H9 (cell line): ENCODE results near the gene TSPAN6. TPM values are rescaled to one million over a fixed set of nuclear protein-coding genes. Genes with fewer than 3 reads are reported as not detected.

Experiments used
- DNase-seq: peaks from one replicate; pipeline ENCODE4 v3.0.0-alpha.2; 2017
- H2AFZ ChIP-seq: one replicate; pipeline ENCODE4 v1.6.1; 2013; ENCODE audit warnings: mild to moderate bottlenecking, low read length, control low read depth, moderate library complexity
- H2AK5ac ChIP-seq: 2 replicates; pipeline ENCODE4 v1.6.1; 2013; ENCODE audit warnings: low read length, control low read depth, mixed read lengths; ENCODE audit not compliant: insufficient read length
- H2BK120ac ChIP-seq: one replicate; pipeline ENCODE4 v1.6.1; 2013; ENCODE audit warnings: low read depth, mild to moderate bottlenecking, low read length, control low read depth, inconsistent platforms; ENCODE audit not compliant: poor library complexity, severe bottlenecking
- H2BK12ac ChIP-seq: 2 replicates; pipeline ENCODE4 v1.6.1; 2013; ENCODE audit warnings: low read length, control low read depth, mixed read lengths, low read depth; ENCODE audit not compliant: insufficient read length
- H2BK15ac ChIP-seq: 2 replicates; pipeline ENCODE4 v1.6.1; 2013; ENCODE audit warnings: low read depth, low read length, control low read depth
- H2BK20ac ChIP-seq: one replicate; pipeline ENCODE4 v1.6.1; 2013; ENCODE audit warnings: low read depth, mild to moderate bottlenecking, low read length, control low read depth, inconsistent platforms; ENCODE audit not compliant: poor library complexity, severe bottlenecking
- H2BK5ac ChIP-seq: 2 replicates; pipeline ENCODE4 v1.6.1; 2013; ENCODE audit warnings: low read length, control low read depth, mixed read lengths; ENCODE audit not compliant: insufficient read length
- H3K14ac ChIP-seq: 2 replicates; pipeline ENCODE4 v1.6.1; 2013; ENCODE audit warnings: low read length, control low read depth; ENCODE audit not compliant: insufficient read depth
- H3K18ac ChIP-seq: 2 replicates; pipeline ENCODE4 v1.6.1; 2013; ENCODE audit warnings: low read depth, mild to moderate bottlenecking, mixed read lengths, low read length, control low read depth; ENCODE audit not compliant: insufficient read length
- H3K23ac ChIP-seq: 2 replicates; pipeline ENCODE4 v1.6.1; 2013; ENCODE audit warnings: low read length, control low read depth, mixed read lengths, low read depth; ENCODE audit not compliant: insufficient read length
- H3K23me2 ChIP-seq: 2 replicates; pipeline ENCODE4 v1.6.1; 2013; ENCODE audit warnings: low read depth, mild to moderate bottlenecking, mixed read lengths, low read length, control low read depth; ENCODE audit not compliant: insufficient read length, poor library complexity, severe bottlenecking
- H3K27ac ChIP-seq: 2 replicates; pipeline ENCODE4 v1.5.1; 2013; ENCODE audit warnings: low read length, control low read depth, mixed read lengths, low read depth; ENCODE audit not compliant: insufficient read length
- H3K27me3 ChIP-seq: 2 replicates; pipeline ENCODE4 v1.6.1; 2013; ENCODE audit warnings: low read length, control low read depth, inconsistent platforms; ENCODE audit not compliant: insufficient read depth
- H3K4ac ChIP-seq: 2 replicates; pipeline ENCODE4 v1.6.1; 2013; ENCODE audit warnings: low read depth, mild to moderate bottlenecking, control low read depth, inconsistent platforms, low read length, moderate library complexity
- H3K4me1 ChIP-seq: 2 replicates; pipeline ENCODE4 v1.6.1; 2013; ENCODE audit warnings: low read length, control low read depth, inconsistent platforms; ENCODE audit not compliant: insufficient read depth
- H3K4me2 ChIP-seq: 2 replicates; pipeline ENCODE4 v1.6.1; 2013; ENCODE audit warnings: low read length, control low read depth, mixed read lengths; ENCODE audit not compliant: insufficient read length, insufficient read depth
- H3K56ac ChIP-seq: 2 replicates; pipeline ENCODE4 v1.6.1; 2013; ENCODE audit warnings: low read depth, mild to moderate bottlenecking, mixed read lengths, low read length, control low read depth; ENCODE audit not compliant: insufficient read length
- H3K79me1 ChIP-seq: 2 replicates; pipeline ENCODE4 v1.6.1; 2013; ENCODE audit warnings: low read depth, mild to moderate bottlenecking, moderate library complexity, low read length, control low read depth, inconsistent platforms; ENCODE audit not compliant: insufficient read depth, poor library complexity, severe bottlenecking
- H3K79me2 ChIP-seq: 2 replicates; pipeline ENCODE4 v1.6.1; 2013; ENCODE audit warnings: low read length, control low read depth, inconsistent platforms; ENCODE audit not compliant: insufficient read depth
- H3K9ac ChIP-seq: 2 replicates; pipeline ENCODE4 v1.6.1; 2013; ENCODE audit warnings: low read length, control low read depth, mixed read lengths; ENCODE audit not compliant: insufficient read length; ENCODE audit errors: extremely low read depth
- H3K9me3 ChIP-seq: one replicate; pipeline ENCODE4 v1.6.1; 2013; ENCODE audit warnings: low read depth, low read length, inconsistent platforms; ENCODE audit not compliant: control insufficient read depth
- H3T11ph ChIP-seq: one replicate; pipeline ENCODE4 v1.6.1; 2013; ENCODE audit warnings: mild to moderate bottlenecking, low read length, control low read depth, inconsistent platforms
- H4K20me1 ChIP-seq: one replicate; pipeline ENCODE4 v1.6.1; 2013; ENCODE audit not compliant: control insufficient read depth, insufficient read length, insufficient read depth
- H4K5ac ChIP-seq: 2 replicates; pipeline ENCODE4 v1.6.1; 2013; ENCODE audit warnings: low read depth, mild to moderate bottlenecking, mixed read lengths, low read length, control low read depth; ENCODE audit not compliant: insufficient read length
- H4K8ac ChIP-seq: replicated peaks from 2 replicates; pipeline ENCODE4 v1.6.1; 2013; ENCODE audit warnings: low read length, control low read depth, mixed read lengths, low read depth; ENCODE audit not compliant: insufficient read length
- H4K91ac ChIP-seq: 2 replicates; pipeline ENCODE4 v1.6.1; 2013; ENCODE audit warnings: low read depth, mild to moderate bottlenecking, moderate library complexity, mixed read lengths, low read length, control low read depth; ENCODE audit not compliant: insufficient read length
- H3K27ac Mint-ChIP-seq, 3 experiments: 2 replicates in 2 of 3; 3 replicates in 1 of 3; pipeline ENCODE4 v1.8.0; 2020 to 2021; ENCODE audit warnings: mixed read lengths in 3 of 3, mild to moderate bottlenecking in 1 of 3, moderate library complexity in 1 of 3
- H3K27me3 Mint-ChIP-seq: 2 replicates; pipeline ENCODE4 v1.8.0; 2021; ENCODE audit warnings: low read depth, mild to moderate bottlenecking, moderate library complexity, mixed read lengths
- H3K36me3 Mint-ChIP-seq, 3 experiments: 2 replicates in 2 of 3; 3 replicates in 1 of 3; pipeline ENCODE4 v1.8.0; 2020 to 2021; ENCODE audit warnings: low read depth in 3 of 3, mixed read lengths in 3 of 3; ENCODE audit not compliant: insufficient read depth in 1 of 3
- H3K4me1 Mint-ChIP-seq, 2 experiments: 2 replicates each; pipeline ENCODE4 v1.8.0; 2020; ENCODE audit warnings: mixed read lengths in 2 of 2
- H3K4me3 Mint-ChIP-seq, 2 experiments: 2 replicates in 1 of 2; 3 replicates in 1 of 2; pipeline ENCODE4 v1.8.0; 2020 to 2021; ENCODE audit warnings: mild to moderate bottlenecking in 2 of 2, mixed read lengths in 2 of 2, moderate library complexity in 1 of 2
- H3K9me3 Mint-ChIP-seq, 2 experiments: 2 replicates in 1 of 2; 3 replicates in 1 of 2; pipeline ENCODE4 v1.8.0; 2020; ENCODE audit warnings: mild to moderate bottlenecking in 2 of 2, mixed read lengths in 2 of 2, moderate library complexity in 1 of 2
- WGBS: extraction: QIAGEN DNeasy Blood & Tissue Kit; methylation state at CpG from one replicate; pipeline ENCODE4 v1.1.7; 2013; ENCODE audit warnings: missing lambda C conversion rate, low lambda C conversion rate, mixed read lengths; ENCODE audit not compliant: insufficient read length; ENCODE audit errors: extremely low coverage; 5-methylcytosine and 5-hydroxymethylcytosine counted together
- total RNA-seq: library from RNA; stranded (reverse); gene quantifications from 2 replicates; pipeline ENCODE4 v1.2.1, GENCODE V29; 2021
- TF ChIP-seq, protein P1 (sequence below): fragments of 200-600 bp; sonication (generic); conservative IDR thresholded peaks from 3 replicates; pipeline ENCODE4 v1.8.0; 2021; ENCODE audit warnings: antibody characterized with exemption, mild to moderate bottlenecking

The TSPAN6 gene
- total RNA-seq, 1 experiment from 2014 or later: 61.3 TPM

DNA sequence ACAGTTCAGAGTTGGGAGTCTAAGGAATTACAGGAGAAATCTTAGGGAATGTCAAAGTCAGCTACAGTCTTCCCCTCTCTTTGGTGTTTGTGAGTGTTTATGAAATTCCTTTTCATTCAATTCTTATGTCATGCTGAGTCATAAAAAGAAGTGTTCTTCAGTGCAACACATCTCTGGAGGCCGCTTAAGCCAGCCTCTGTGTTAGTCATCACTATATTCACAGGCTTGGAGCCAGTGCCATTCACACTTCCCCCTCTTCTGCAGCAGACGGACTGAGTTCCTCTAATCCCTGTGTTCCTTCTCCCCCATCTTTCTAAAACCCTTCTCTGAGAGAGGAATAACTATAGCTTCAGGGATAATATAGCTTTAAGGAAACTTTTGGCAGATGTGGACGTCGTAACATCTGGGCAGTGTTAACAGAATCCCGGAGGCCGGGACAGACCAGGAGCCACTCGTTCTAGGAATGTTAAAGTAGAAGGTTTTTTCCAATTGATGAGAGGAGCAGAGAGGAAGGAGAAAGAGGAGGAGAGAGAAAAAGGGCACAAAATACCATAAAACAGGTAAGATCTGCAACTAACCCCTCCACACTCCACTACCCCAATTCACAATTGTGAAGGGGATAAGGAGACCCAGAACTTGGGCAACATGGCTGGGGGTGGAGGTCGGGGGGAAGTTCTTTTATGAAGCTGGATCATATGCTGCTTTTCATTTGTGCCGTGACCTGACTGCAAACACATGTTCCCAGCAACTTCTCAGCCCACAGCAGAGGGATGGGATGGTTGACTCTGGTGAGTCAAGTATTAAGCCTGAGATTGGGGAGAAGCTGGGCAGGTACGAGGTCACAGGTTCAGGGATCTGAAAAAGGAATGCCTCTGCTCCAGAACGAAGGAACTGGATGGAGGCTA lies 7.6 kb upstream of the TSPAN6 start, which contains the start of gene SRPX2:
Gene SRPX2, plus strand, starts transcription at position 244 of the 905 bp plus-strand sequence. CDS start 2,124 bp downstream, outside the sequence.
- Histone ChIP-seq H3K27me3 (no peaks in the 10 kb centered on the region), H3K9ac (no peak within 1 kb of the TSS), H3K18ac (no peak within 1 kb of the TSS), H4K5ac (no peak within 1 kb of the TSS), H4K20me1 (no peaks in the 10 kb centered on the region), H3K4me2 (no peak within 1 kb of the TSS), H2BK120ac (no peak within 1 kb of the TSS), H3K23me2 (no peaks in the 10 kb centered on the region), H3K4ac (no peak within 1 kb of the TSS), H3K23ac (no peak within 1 kb of the TSS), H2BK12ac (no peak within 1 kb of the TSS), H2BK5ac (no peak within 1 kb of the TSS), H3K79me2 (no peaks in the 10 kb centered on the region), H4K91ac (no peak within 1 kb of the TSS), H3K4me1 (peaks cover 3% of the 10 kb centered on the region; the same call in 1 of the 2 replicates), H3K9me3 (peaks cover 4% of the 10 kb centered on the region), H2BK20ac (no peak within 1 kb of the TSS), H2BK15ac (no peak within 1 kb of the TSS), H3K56ac (no peak within 1 kb of the TSS), H3T11ph (no peak within 1 kb of the TSS), H2AK5ac (no peak within 1 kb of the TSS), H3K27ac (no peak within 1 kb of the TSS), H4K8ac (no peak within 1 kb of the TSS), H2AFZ (no peak within 1 kb of the TSS), H3K14ac (no peak within 1 kb of the TSS), H3K79me1 (no peaks in the 10 kb centered on the region)
- H3K9me3 Mint-ChIP-seq: peaks cover 3 to 72% of the 10 kb centered on the region in 2 experiments; a peak in 4 of 5 replicates
- TF ChIP-seq, protein P1, sequence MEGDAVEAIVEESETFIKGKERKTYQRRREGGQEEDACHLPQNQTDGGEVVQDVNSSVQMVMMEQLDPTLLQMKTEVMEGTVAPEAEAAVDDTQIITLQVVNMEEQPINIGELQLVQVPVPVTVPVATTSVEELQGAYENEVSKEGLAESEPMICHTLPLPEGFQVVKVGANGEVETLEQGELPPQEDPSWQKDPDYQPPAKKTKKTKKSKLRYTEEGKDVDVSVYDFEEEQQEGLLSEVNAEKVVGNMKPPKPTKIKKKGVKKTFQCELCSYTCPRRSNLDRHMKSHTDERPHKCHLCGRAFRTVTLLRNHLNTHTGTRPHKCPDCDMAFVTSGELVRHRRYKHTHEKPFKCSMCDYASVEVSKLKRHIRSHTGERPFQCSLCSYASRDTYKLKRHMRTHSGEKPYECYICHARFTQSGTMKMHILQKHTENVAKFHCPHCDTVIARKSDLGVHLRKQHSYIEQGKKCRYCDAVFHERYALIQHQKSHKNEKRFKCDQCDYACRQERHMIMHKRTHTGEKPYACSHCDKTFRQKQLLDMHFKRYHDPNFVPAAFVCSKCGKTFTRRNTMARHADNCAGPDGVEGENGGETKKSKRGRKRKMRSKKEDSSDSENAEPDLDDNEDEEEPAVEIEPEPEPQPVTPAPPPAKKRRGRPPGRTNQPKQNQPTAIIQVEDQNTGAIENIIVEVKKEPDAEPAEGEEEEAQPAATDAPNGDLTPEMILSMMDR: no peak
- H3K27ac Mint-ChIP-seq: no peak within 1 kb of the TSS
- DNase-seq: no peak
- peaks cover 6% of the 10 kb centered on the region for H3K27me3 Mint-ChIP-seq
- no CpG with 5 or more reads among the region's 11 CpGs for WGBS
- no peak within 1 kb of the TSS for H3K4me3 Mint-ChIP-seq
- H3K4me1 Mint-ChIP-seq: peaks cover 14 to 22% of the 10 kb centered on the region in 2 experiments
- H3K36me3 Mint-ChIP-seq: peaks cover 0 to 2% (median 0%) of the 10 kb centered on the region in 3 experiments; a peak in 4 of 7 replicates
